Endothelial cell of umbilical vein (primary cell): ENCODE measurements around the gene MISP3. TPM values are rescaled to one million over a fixed set of nuclear protein-coding genes. Genes with fewer than 3 reads are reported as not detected.

ENCODE experiments used
- BruUV-seq: library from RNA; stranded (reverse); fragments of 400-500 nt; replicated peaks from 2 replicates; lab custom pipeline; 2021; lab: Mats Ljungman, UMichigan
- CTCF ChIA-PET: fragments of 300-600, 350-600 bp; sonication (Branson Sonifier 250); formaldehyde crosslinking; loops from one replicate; lab custom pipeline; 2021; ENCODE audit warnings: antibody characterized with exemption, inconsistent platforms; lab: Charles Lee
- POLR2A ChIA-PET: fragments of 300-600, 350-600 bp; sonication (Branson Sonifier 250); formaldehyde crosslinking; loops from one replicate; lab custom pipeline; 2021; ENCODE audit warnings: antibody characterized with exemption, inconsistent platforms; lab: Charles Lee
- DNase-seq: peaks from one replicate; pipeline ENCODE4 v3.0.0-alpha.2; 2011; ENCODE audit warnings: low read depth, low spot score
- FAIRE-seq: peaks from 2 replicates; lab custom pipeline; 2011; peaks lifted over from hg19 to GRCh38; lab: Jason Lieb, UNC
- H2AFZ ChIP-seq: 2 replicates; pipeline ENCODE4 v1.6.0; 2012; ENCODE audit warnings: low read depth, low read length, control low read depth, inconsistent platforms
- H3K27ac ChIP-seq: 2 replicates; pipeline ENCODE4 v1.5.1; 2011; ENCODE audit warnings: low read depth, mild to moderate bottlenecking, control low read depth, low read length, moderate library complexity; ENCODE audit not compliant: insufficient read depth
- H3K27me3 ChIP-seq, 2 experiments: 2 replicates each; pipeline versions ENCODE4 v1.6.0 to v1.6.1; 2011; ENCODE audit warnings: low read length in 2 of 2, mixed read lengths in 1 of 2; ENCODE audit not compliant: control insufficient read depth in 2 of 2, insufficient read depth in 2 of 2
- H3K36me3 ChIP-seq, 2 experiments: 2 replicates in 1 of 2; 3 replicates in 1 of 2; pipeline ENCODE4 v1.5.1; 2011; ENCODE audit warnings: low read length in 2 of 2, mild to moderate bottlenecking in 1 of 2, moderate library complexity in 1 of 2; ENCODE audit not compliant: control insufficient read depth in 2 of 2, insufficient read depth in 2 of 2; ENCODE audit errors: extremely low read depth in 1 of 2
- H3K4me1 ChIP-seq: 3 replicates; pipeline ENCODE4 v1.5.1; 2011; ENCODE audit warnings: mild to moderate bottlenecking, low read length; ENCODE audit not compliant: control insufficient read depth, insufficient read depth; ENCODE audit errors: extremely low read depth
- H3K4me2 ChIP-seq: 2 replicates; pipeline ENCODE4 v1.6.1; 2011; ENCODE audit warnings: low read length, control low read depth, mixed read lengths; ENCODE audit not compliant: insufficient read depth
- H3K4me3 ChIP-seq, 3 experiments: fragments of 200-600 bp in 1 of 3; sonication (generic), shearing (Covaris generic) in 1 of 3; replicated peaks in 1 of 3; 2 replicates each; pipeline ENCODE4 v1.5.1; 2011 to 2016; ENCODE audit warnings: control low read depth in 3 of 3, low read length in 3 of 3, mild to moderate bottlenecking in 2 of 3, inconsistent platforms in 1 of 3, low read depth in 1 of 3, moderate library complexity in 1 of 3; ENCODE audit not compliant: insufficient read depth in 1 of 3
- H3K79me2 ChIP-seq: 2 replicates; pipeline ENCODE4 v1.6.0; 2012; ENCODE audit warnings: low read length, inconsistent platforms; ENCODE audit not compliant: control insufficient read depth, insufficient read depth
- H3K9ac ChIP-seq: replicated peaks from 2 replicates; pipeline ENCODE3; 2011; ENCODE audit warnings: low read length, control low read depth; ENCODE audit not compliant: insufficient read depth; ENCODE audit errors: extremely low read depth
- H3K9me1 ChIP-seq: replicated peaks from 3 replicates; pipeline ENCODE4 v1.6.0; 2011; ENCODE audit warnings: mild to moderate bottlenecking, low read length; ENCODE audit not compliant: control insufficient read depth, insufficient read depth; ENCODE audit errors: extremely low read depth
- H3K9me3 ChIP-seq: replicated peaks from 2 replicates; pipeline ENCODE4 v1.5.1; 2012; ENCODE audit warnings: low read length, inconsistent platforms; ENCODE audit not compliant: control insufficient read depth, insufficient read depth
- H4K20me1 ChIP-seq: replicated peaks from 2 replicates; pipeline ENCODE3; 2011; ENCODE audit warnings: mild to moderate bottlenecking, low read length; ENCODE audit not compliant: control insufficient read depth, insufficient read depth; ENCODE audit errors: extremely low read depth
- EZH2 ChIP-seq: IDR thresholded peaks from 2 replicates; pipeline ENCODE4 v1.6.1; 2012; ENCODE audit warnings: borderline replicate concordance, low read depth, mild to moderate bottlenecking, moderate library complexity, low read length, inconsistent platforms; ENCODE audit not compliant: severe bottlenecking
- GATA2 ChIP-seq: IDR thresholded peaks from 2 replicates; pipeline ENCODE4 v1.7.0; 2011; ENCODE audit warnings: low read depth, mild to moderate bottlenecking, moderate library complexity, mixed read lengths, low read length; ENCODE audit not compliant: insufficient read length, insufficient read depth
- MAX ChIP-seq: IDR thresholded peaks from 2 replicates; pipeline ENCODE4 v1.6.1; 2011; ENCODE audit not compliant: insufficient read depth, insufficient read length
- MYC ChIP-seq: IDR thresholded peaks from one replicate; pipeline ENCODE4 v1.6.1; 2011; ENCODE audit warnings: mild to moderate bottlenecking, low read depth, low read length
- dilution Hi-C: fragments of 300-500 bp; cut with MboI; formaldehyde crosslinking; loops from one replicate; pipeline ENCODE4 v1.15.0; 2019; ENCODE audit warnings: low sequenced_read_pairs; ENCODE audit not compliant: extremely low pct_ligation_motif_present
- intact Hi-C: fragments of 100-400 bp; cut with micrococcal nuclease; formaldehyde crosslinking; loops from one replicate; pipeline ENCODE4 v1.10.0; 2022
- polyA plus RNA-seq, 4 experiments: library from polyadenylated mRNA; depleted of rRNA in 3 of 4; stranded (reverse) in 3 of 4; unstranded in 1 of 4; fragments of >200 nt; gene quantifications; 2 replicates each; pipeline versions ENCODE4 v1.2.1 to v1.2.3, GENCODE V29; 2011 to 2012; ENCODE audit warnings: missing spikeins in 1 of 4
- total RNA-seq: library from RNA; stranded (reverse); gene quantifications from 2 replicates; pipeline ENCODE4 v1.2.3, GENCODE V29; 2021
- TF ChIP-seq, protein P1 (sequence below), 2 donors: IDR thresholded peaks; 1 replicate in 1 of 2; 2 replicates in 1 of 2; pipeline ENCODE4 v1.5.1; 2011; ENCODE audit warnings: low read length in 2 of 2, mild to moderate bottlenecking in 2 of 2, moderate library complexity in 2 of 2, control low read depth in 1 of 2, inconsistent platforms in 1 of 2, low read depth in 1 of 2; ENCODE audit not compliant: insufficient read depth in 1 of 2; ENCODE audit errors: extremely low read depth in 1 of 2

Gene MISP3
- total and polyA plus RNA-seq, 2 donors (not counting 3 experiments of a cell fraction or from before 2014, with no cell fraction given) = 0.26 to 0.31 TPM

- H3K4me1 ChIP-seq = no peaks in the 10 kb centered on the region
- intact Hi-C loops = no loop called here
- H2AFZ ChIP-seq = no peak overlapping the region
- FAIRE-seq = no peak
- H3K36me3 ChIP-seq = peaks cover 0 to 23% of the 10 kb centered on the region in 2 experiments
- H3K27ac ChIP-seq = no peak overlapping the region
- dilution Hi-C loops = no loop called here
- no peaks in the 10 kb centered on the region for H3K9me3 ChIP-seq
- H3K9me1 ChIP-seq = no peaks in the 10 kb centered on the region
- no peak overlapping the region for H3K4me2 ChIP-seq
- no peaks in the 10 kb centered on the region for H4K20me1 ChIP-seq
- BruUV-seq = no TSS peak
- CTCF ChIA-PET = interaction anchor here (1.7 kb wide), 1 partner anchor 21 kb away, joined by 5 read pairs; no protein-coding TSS in a partner anchor
- no peak overlapping the region for H3K9ac ChIP-seq
- TF ChIP-seq, protein P1, sequence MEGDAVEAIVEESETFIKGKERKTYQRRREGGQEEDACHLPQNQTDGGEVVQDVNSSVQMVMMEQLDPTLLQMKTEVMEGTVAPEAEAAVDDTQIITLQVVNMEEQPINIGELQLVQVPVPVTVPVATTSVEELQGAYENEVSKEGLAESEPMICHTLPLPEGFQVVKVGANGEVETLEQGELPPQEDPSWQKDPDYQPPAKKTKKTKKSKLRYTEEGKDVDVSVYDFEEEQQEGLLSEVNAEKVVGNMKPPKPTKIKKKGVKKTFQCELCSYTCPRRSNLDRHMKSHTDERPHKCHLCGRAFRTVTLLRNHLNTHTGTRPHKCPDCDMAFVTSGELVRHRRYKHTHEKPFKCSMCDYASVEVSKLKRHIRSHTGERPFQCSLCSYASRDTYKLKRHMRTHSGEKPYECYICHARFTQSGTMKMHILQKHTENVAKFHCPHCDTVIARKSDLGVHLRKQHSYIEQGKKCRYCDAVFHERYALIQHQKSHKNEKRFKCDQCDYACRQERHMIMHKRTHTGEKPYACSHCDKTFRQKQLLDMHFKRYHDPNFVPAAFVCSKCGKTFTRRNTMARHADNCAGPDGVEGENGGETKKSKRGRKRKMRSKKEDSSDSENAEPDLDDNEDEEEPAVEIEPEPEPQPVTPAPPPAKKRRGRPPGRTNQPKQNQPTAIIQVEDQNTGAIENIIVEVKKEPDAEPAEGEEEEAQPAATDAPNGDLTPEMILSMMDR (IDR thresholded peaks at IDR 0.05; ENCODE audit: extremely low read depth in 1 of 2, insufficient read depth in 1 of 2, low read depth in 1 of 2, low read length in 2 of 2) = no peak
- H3K79me2 ChIP-seq = no peaks in the 10 kb centered on the region
- POLR2A ChIA-PET = no interaction called here
- no peaks in the 10 kb centered on the region for H3K27me3 ChIP-seq
- no peak overlapping the region for H3K4me3 ChIP-seq
- no peak for DNase-seq
Measured at GRCh38 chr19:14102102-14102696, 29.6 kb downstream of the MISP3 start.

GRCh38 chr19:14102756-14103155, 30.2 kb downstream of the MISP3 start:
- dilution Hi-C loops (no loop called here), intact Hi-C loops (no loop called here)
- no peaks in the 10 kb centered on the region for H3K79me2 ChIP-seq
- H3K9me3 ChIP-seq = no peaks in the 10 kb centered on the region
- no peaks in the 10 kb centered on the region for H3K27me3 ChIP-seq
- no peak for TF ChIP-seq GATA2
- TF ChIP-seq MAX = no peak
- no peak for TF ChIP-seq EZH2
- no peak for TF ChIP-seq MYC
- no peak overlapping the region for H3K9ac ChIP-seq
- no peak overlapping the region for H3K27ac ChIP-seq
- H4K20me1 ChIP-seq = no peaks in the 10 kb centered on the region
- peaks cover 0 to 20% of the 10 kb centered on the region in 2 experiments for H3K36me3 ChIP-seq
- H2AFZ ChIP-seq = no peak overlapping the region
- ChIA-PET POLR2A (no interaction called here), CTCF (interaction anchor here (1.7 kb wide), 1 partner anchor 21 kb away, joined by 5 read pairs; no protein-coding TSS in a partner anchor)
- DNase-seq = no peak
- no peak overlapping the region for H3K4me3 ChIP-seq
- BruUV-seq = no TSS peak
- H3K4me1 ChIP-seq = peaks cover under 1% of the 10 kb centered on the region
- H3K4me2 ChIP-seq = no peak overlapping the region
- no peak for FAIRE-seq
- no peaks in the 10 kb centered on the region for H3K9me1 ChIP-seq
